Subcutaneous adipose tissue (tissue), 4 donors: ENCODE results near the gene STX7. TPM values are rescaled to one million over a fixed set of nuclear protein-coding genes. Genes with fewer than 3 reads are reported as not detected.

ENCODE experiments used
- total RNA-seq, 4 donors: library from RNA; depleted of rRNA; stranded (reverse); fragments of >200 nt; gene quantifications; one replicate each; pipeline ENCODE4 v1.1.0, GENCODE V29; 2016
- TF ChIP-seq, protein P1 (sequence below): fragments of 450-650 bp; IDR thresholded peaks from one replicate; pipeline ENCODE4 v1.5.1; 2016; ENCODE audit warnings: low read depth, mild to moderate bottlenecking, control low read depth, antibody characterized with exemption, moderate library complexity

The STX7 gene
- total RNA-seq, 4 donors from 2014 or later: 38.4 to 94.7 (median 57.1) TPM

DNA sequence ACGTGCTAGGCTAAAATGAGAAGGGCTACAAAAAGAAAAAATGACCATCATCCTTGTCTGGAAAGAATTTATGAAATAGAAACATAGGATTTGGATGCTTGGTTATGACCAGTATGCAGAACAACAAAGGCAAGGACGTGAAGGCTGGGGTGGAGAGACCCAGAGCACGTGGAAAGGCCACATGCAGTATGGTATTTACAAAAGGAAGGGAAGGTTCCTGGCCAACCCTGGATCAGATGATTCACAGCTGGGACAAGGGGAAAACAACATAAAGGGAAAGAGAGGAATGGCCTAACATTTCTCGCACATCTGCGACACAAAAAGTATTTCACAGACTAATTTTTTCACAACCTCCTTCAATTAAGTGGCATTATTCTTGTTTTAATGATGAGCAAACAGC is 8.2 kb downstream of the STX7 start:
- TF ChIP-seq, protein P1, sequence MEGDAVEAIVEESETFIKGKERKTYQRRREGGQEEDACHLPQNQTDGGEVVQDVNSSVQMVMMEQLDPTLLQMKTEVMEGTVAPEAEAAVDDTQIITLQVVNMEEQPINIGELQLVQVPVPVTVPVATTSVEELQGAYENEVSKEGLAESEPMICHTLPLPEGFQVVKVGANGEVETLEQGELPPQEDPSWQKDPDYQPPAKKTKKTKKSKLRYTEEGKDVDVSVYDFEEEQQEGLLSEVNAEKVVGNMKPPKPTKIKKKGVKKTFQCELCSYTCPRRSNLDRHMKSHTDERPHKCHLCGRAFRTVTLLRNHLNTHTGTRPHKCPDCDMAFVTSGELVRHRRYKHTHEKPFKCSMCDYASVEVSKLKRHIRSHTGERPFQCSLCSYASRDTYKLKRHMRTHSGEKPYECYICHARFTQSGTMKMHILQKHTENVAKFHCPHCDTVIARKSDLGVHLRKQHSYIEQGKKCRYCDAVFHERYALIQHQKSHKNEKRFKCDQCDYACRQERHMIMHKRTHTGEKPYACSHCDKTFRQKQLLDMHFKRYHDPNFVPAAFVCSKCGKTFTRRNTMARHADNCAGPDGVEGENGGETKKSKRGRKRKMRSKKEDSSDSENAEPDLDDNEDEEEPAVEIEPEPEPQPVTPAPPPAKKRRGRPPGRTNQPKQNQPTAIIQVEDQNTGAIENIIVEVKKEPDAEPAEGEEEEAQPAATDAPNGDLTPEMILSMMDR: no peak

DNA sequence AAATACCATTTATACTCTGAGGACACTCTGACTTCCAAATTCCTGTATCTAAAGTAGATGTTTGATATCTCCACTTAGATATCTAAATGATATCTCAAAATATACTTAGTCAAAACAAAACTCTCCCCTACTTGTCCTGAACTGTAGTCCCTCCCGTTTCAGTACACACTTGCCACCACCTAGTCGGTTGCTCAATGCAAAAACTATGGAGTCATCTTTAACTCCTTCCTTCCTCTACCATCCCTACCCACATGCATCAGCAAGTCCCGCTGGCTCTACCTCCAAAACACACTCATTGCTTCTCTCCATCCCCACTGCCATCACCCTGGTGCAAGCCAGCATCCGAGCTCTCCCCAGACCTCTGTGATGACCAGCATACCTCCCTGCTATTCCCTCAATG is 13.2 kb downstream of the STX7 start:
- TF ChIP-seq, protein P1: no peak

GRCh38 chr6:132498638-132499037 is 14.3 kb downstream of the STX7 start:
- TF ChIP-seq, protein P1: no peak

DNA sequence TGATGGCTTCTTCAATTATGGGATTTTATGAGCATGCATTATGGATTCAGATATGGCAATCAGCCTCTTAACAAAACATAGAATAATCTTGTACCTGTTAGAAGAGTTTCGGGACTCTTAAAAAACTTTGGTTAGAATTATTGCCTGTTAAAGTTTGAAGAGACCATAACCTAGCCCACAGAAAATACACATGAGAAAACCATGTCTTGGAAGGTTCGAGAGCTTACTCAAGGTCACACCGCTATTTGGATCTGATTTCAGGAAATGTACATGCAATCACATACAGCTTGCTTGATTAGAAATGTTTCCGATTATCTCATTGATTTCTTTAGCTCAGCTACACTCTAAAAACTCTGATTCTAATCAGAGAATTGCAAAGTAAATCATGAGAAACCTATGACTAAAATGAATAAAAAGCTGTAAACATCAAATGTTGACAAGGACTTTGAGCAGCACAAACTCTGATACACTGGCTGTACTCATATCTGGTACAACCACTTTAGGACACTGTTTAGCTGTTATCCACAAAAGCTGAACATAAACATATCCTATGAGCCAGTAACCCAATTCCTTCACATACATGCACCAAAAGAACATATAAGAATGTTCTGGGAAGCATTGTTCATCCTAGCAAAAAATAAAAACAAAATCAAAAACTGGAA is 16.3 kb downstream of the STX7 start:
- TF ChIP-seq, protein P1: no peak

GRCh38 chr6:132495604-132496079 is 17.3 kb downstream of the STX7 start:
- TF ChIP-seq, protein P1: no peak

- TF ChIP-seq, protein P1: no peak
Measured at GRCh38 chr6:132494954-132495353, 18.0 kb downstream of the STX7 start.

GRCh38 chr6:132491881-132492280 is 21.0 kb downstream of the STX7 start:
- TF ChIP-seq, protein P1: no peak
